Activated CD8-positive, alpha-beta T cell treated with anti-CD3 and anti-CD28 coated beads for 36 hours (primary cell): ENCODE results near the gene PCDH9. TPM values are rescaled to one million over a fixed set of nuclear protein-coding genes. Genes with fewer than 3 reads are reported as not detected.

ENCODE experiments used
- ATAC-seq: fragments of 200-7000 bp; cut with Tn5 transposase; one replicate; pipeline ENCODE4 v1.10.0; 2021; ENCODE audit warnings: mild to moderate bottlenecking, moderate library complexity
- CTCF ChIA-PET: fragments of 350-600 bp; sonication (Branson Sonifier 250); formaldehyde crosslinking; loops from one replicate; lab custom pipeline; 2021; ENCODE audit warnings: antibody characterized with exemption; lab: Charles Lee
- POLR2A ChIA-PET: fragments of 350-600 bp; sonication (Branson Sonifier 250); formaldehyde crosslinking; loops from one replicate; lab custom pipeline; 2021; ENCODE audit warnings: antibody characterized with exemption; lab: Charles Lee
- DNase-seq: peaks from one replicate; pipeline ENCODE4 v3.0.0-alpha.2; 2020
- H3K27ac Mint-ChIP-seq: one replicate; pipeline ENCODE4 v1.8.0; 2021; ENCODE audit warnings: mild to moderate bottlenecking, mixed read lengths
- H3K27me3 Mint-ChIP-seq: one replicate; pipeline ENCODE4 v1.8.0; 2021; ENCODE audit warnings: mixed read lengths
- H3K36me3 Mint-ChIP-seq: one replicate; pipeline ENCODE4 v1.8.0; 2021; ENCODE audit warnings: low read depth, mixed read lengths
- H3K4me1 Mint-ChIP-seq: one replicate; pipeline ENCODE4 v1.8.0; 2021; ENCODE audit warnings: low read depth, mixed read lengths
- H3K4me3 Mint-ChIP-seq: one replicate; pipeline ENCODE4 v1.8.0; 2021; ENCODE audit warnings: mild to moderate bottlenecking, moderate library complexity, mixed read lengths
- H3K9me3 Mint-ChIP-seq: one replicate; pipeline ENCODE4 v1.8.0; 2021; ENCODE audit warnings: mixed read lengths
- intact Hi-C: fragments of 100-400 bp; cut with micrococcal nuclease; formaldehyde crosslinking; loops from one replicate; pipeline ENCODE4 v1.10.0; 2022
- total RNA-seq, 2 experiments: library from RNA; stranded (reverse); gene quantifications; one replicate each; pipeline ENCODE4 v1.2.3, GENCODE V29; 2021
- TF ChIP-seq, protein P1 (sequence below): fragments of 200-600 bp; IDR thresholded peaks from one replicate; pipeline ENCODE4 v1.8.0; 2022; ENCODE audit warnings: antibody characterized with exemption, mild to moderate bottlenecking

Gene PCDH9
- total RNA-seq, 2 experiments from 2014 or later = 0.04 to 0.14 TPM

GRCh38 chr13:66803808-66804456, 426.2 kb downstream of the PCDH9 start:
- no peaks in the 10 kb centered on the region for H3K36me3 Mint-ChIP-seq
- DNase-seq = no peak
- TF ChIP-seq, protein P1, sequence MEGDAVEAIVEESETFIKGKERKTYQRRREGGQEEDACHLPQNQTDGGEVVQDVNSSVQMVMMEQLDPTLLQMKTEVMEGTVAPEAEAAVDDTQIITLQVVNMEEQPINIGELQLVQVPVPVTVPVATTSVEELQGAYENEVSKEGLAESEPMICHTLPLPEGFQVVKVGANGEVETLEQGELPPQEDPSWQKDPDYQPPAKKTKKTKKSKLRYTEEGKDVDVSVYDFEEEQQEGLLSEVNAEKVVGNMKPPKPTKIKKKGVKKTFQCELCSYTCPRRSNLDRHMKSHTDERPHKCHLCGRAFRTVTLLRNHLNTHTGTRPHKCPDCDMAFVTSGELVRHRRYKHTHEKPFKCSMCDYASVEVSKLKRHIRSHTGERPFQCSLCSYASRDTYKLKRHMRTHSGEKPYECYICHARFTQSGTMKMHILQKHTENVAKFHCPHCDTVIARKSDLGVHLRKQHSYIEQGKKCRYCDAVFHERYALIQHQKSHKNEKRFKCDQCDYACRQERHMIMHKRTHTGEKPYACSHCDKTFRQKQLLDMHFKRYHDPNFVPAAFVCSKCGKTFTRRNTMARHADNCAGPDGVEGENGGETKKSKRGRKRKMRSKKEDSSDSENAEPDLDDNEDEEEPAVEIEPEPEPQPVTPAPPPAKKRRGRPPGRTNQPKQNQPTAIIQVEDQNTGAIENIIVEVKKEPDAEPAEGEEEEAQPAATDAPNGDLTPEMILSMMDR = no peak
- no peaks in the 10 kb centered on the region for H3K27me3 Mint-ChIP-seq
- H3K4me3 Mint-ChIP-seq = no peak overlapping the region
- no peaks in the 10 kb centered on the region for H3K9me3 Mint-ChIP-seq
- ATAC-seq = no peak
- ChIA-PET CTCF (no interaction called here), POLR2A (no interaction called here)
- intact Hi-C loops = no loop called here
- H3K27ac Mint-ChIP-seq = no peak overlapping the region
- no peaks in the 10 kb centered on the region for H3K4me1 Mint-ChIP-seq

DNA sequence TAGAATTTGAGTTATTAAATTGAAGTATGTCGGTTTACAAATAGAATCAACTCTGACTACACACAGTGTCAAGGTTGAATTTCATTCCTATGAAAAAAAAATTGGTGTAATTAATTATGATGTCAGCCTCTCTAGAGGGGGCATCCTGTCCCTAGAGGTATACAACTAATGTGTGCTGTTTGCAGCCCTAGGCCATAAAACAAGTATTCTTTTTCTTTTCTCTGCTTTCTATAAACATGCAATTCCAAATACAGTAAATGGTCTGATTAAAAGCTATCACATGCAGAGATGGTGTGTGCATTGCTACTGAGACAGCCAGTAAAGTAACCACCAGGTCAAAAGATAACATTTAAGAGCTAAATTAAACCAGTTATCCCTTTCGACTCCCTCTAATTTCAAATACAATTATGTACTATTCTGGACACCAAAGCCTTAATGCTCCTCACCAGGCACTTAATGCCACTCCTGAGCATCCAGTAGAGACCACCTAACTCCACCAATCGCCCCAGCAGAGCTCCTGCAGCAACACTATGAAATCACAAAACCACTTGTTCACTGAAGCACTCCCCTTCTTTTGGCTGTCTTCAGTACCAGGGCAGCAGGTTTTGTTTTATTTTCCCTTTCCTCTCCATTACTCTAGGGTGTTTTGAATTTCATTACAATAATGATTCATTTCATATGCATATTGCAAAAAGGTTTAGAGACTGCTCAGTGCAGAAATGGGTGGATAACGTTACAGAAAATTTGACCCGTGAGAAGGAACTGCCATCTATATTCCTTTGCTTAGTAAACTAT, 426.9 kb downstream of the PCDH9 start:
- Mint-ChIP-seq H3K27me3 (no peaks in the 10 kb centered on the region), H3K9me3 (no peaks in the 10 kb centered on the region), H3K36me3 (no peaks in the 10 kb centered on the region), H3K4me1 (no peaks in the 10 kb centered on the region), H3K27ac (no peak overlapping the region), H3K4me3 (no peak overlapping the region)
- ChIA-PET CTCF (no interaction called here), POLR2A (no interaction called here)
- TF ChIP-seq, protein P1 = no peak
- no peak for DNase-seq
- intact Hi-C loops = no loop called here
- no peak for ATAC-seq

- TF ChIP-seq, protein P1 = no peak
- POLR2A ChIA-PET = no interaction called here
- intact Hi-C loops = no loop called here
- Mint-ChIP-seq H3K9me3 (no peaks in the 10 kb centered on the region), H3K4me1 (no peaks in the 10 kb centered on the region), H3K27me3 (no peaks in the 10 kb centered on the region), H3K27ac (no peak overlapping the region), H3K4me3 (no peak overlapping the region), H3K36me3 (no peaks in the 10 kb centered on the region)
- ATAC-seq (no peak), DNase-seq (no peak)
- CTCF ChIA-PET = no interaction called here
Observed at GRCh38 chr13:66795636-66796035, 434.5 kb downstream of the PCDH9 start.

DNA sequence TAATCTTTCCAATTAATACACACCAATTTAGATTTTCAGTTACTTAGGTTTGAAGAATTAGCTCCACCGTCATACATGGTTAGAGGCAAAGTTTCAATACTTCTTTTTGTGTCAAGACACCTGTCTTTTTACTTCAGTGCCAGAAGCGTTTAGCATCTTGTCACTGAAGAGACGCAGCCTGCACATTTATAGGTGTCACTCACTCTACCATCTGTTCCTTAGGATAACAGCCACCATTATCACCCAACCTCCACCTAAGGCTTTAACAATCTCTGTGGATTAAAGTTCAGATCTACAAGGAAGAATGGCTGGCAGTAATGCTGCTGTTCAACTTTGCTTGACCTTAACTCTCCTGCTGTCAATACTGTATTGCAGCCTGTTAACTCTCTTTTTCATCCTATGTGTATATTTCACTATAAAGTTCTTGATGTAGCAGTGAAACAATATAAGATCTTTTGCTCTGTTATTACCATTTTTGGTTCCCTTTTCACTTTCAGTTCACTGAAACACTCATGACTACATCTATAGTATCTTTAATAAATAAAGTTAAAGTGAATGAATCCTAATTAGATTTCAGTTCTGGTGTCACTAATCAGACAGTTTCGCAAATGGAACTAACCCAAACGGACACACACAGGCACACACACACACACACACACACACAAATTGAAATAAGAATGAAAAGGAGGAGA, 435.6 kb downstream of the PCDH9 start:
- CTCF ChIA-PET = no interaction called here

More for the DNA sequence above, 435.6 kb downstream of the PCDH9 start:
- no peak overlapping the region for H3K27ac Mint-ChIP-seq
- no peaks in the 10 kb centered on the region for H3K4me1 Mint-ChIP-seq
- intact Hi-C loops = no loop called here
- H3K36me3 Mint-ChIP-seq = no peaks in the 10 kb centered on the region
- POLR2A ChIA-PET = no interaction called here
- no peak for ATAC-seq
- H3K4me3 Mint-ChIP-seq = no peak overlapping the region
- H3K9me3 Mint-ChIP-seq = no peaks in the 10 kb centered on the region
- TF ChIP-seq, protein P1 = no peak
- H3K27me3 Mint-ChIP-seq = no peaks in the 10 kb centered on the region
- no peak for DNase-seq
